PC-3 (cell line): ENCODE results near the gene ADGRF5. TPM values are rescaled to one million over a fixed set of nuclear protein-coding genes. Genes with fewer than 3 reads are reported as not detected.

Experiments used
- ATAC-seq: fragments of 200-7000 bp; cut with Tn5 transposase; 2 replicates; pipeline ENCODE4 v1.9.1; 2020; ENCODE audit warnings: mild to moderate bottlenecking, moderate library complexity
- BruUV-seq: library from RNA; stranded (reverse); fragments of 400-500 nt; replicated peaks from 2 replicates; lab custom pipeline; 2021; lab: Mats Ljungman, UMichigan
- CTCF ChIA-PET: fragments of 300-600 bp; sonication (Branson Sonifier 250); formaldehyde crosslinking; loops from one replicate; lab custom pipeline; 2022; ENCODE audit warnings: antibody characterized with exemption; lab: Charles Lee
- POLR2A ChIA-PET: fragments of 300-600 bp; sonication (Branson Sonifier 250); formaldehyde crosslinking; loops from one replicate; lab custom pipeline; 2022; ENCODE audit warnings: antibody characterized with exemption; ENCODE audit not compliant: unreplicated experiment; lab: Charles Lee
- DNase-seq: peaks from one replicate; pipeline ENCODE4 v3.0.0-alpha.2; 2015
- H2AFZ ChIP-seq: fragments of 300-600 bp; sonication (generic); 2 replicates; pipeline ENCODE4 v1.6.0; 2016; ENCODE audit warnings: antibody characterized with exemption, low read length
- H3F3A ChIP-seq: fragments of 300-600 bp; sonication (generic); one replicate; pipeline ENCODE4 v1.6.0; 2017; ENCODE audit warnings: antibody characterized with exemption, low read length, control low read depth, mild to moderate bottlenecking; ENCODE audit not compliant: unreplicated experiment
- H3K27ac ChIP-seq: fragments of 300-600 bp; sonication (generic); 2 replicates; pipeline ENCODE4 v1.5.1; 2016; ENCODE audit warnings: mild to moderate bottlenecking, low read length
- H3K27me3 ChIP-seq: fragments of 300-600 bp; sonication (generic); 2 replicates; pipeline ENCODE4 v1.6.1; 2016; ENCODE audit warnings: low read length, mixed read lengths
- H3K36me3 ChIP-seq: fragments of 300-600 bp; sonication (generic); 2 replicates; pipeline ENCODE4 v1.6.1; 2016; ENCODE audit warnings: low read depth, mixed run types, low read length, mixed read lengths
- H3K4me1 ChIP-seq: fragments of 300-600 bp; sonication (generic); 2 replicates; pipeline ENCODE4 v1.5.1; 2016; ENCODE audit warnings: low read length; ENCODE audit not compliant: insufficient read depth
- H3K4me2 ChIP-seq: fragments of 300-600 bp; sonication (generic); 2 replicates; pipeline ENCODE4 v1.6.0; 2016; ENCODE audit warnings: low read length
- H3K4me3 ChIP-seq: fragments of 300-600 bp; sonication (generic); 2 replicates; pipeline ENCODE4 v1.5.1; 2016; ENCODE audit warnings: mild to moderate bottlenecking, low read length, mixed read lengths
- H3K79me2 ChIP-seq: fragments of 300-600 bp; sonication (generic); 2 replicates; pipeline ENCODE4 v1.6.1; 2017; ENCODE audit warnings: low read length, mixed read lengths
- H3K9ac ChIP-seq: fragments of 300-600 bp; sonication (generic); 2 replicates; pipeline ENCODE4 v1.6.0; 2016; ENCODE audit warnings: mild to moderate bottlenecking, low read length
- H3K9me2 ChIP-seq: fragments of 300-600 bp; sonication (generic); replicated peaks from 2 replicates; pipeline ENCODE4 v1.6.1; 2016; ENCODE audit warnings: mixed run types, low read length, mixed read lengths
- H3K9me3 ChIP-seq: fragments of 300-600 bp; sonication (generic); 2 replicates; pipeline ENCODE4 v1.6.1; 2016; ENCODE audit warnings: low read length, mixed read lengths
- H4K20me1 ChIP-seq: fragments of 300-600 bp; sonication (generic); 2 replicates; pipeline ENCODE4 v1.6.1; 2016; ENCODE audit warnings: low read length, mixed read lengths
- CTCF ChIP-seq: fragments of 300-600 bp; sonication (generic); conservative IDR thresholded peaks from 2 replicates; pipeline ENCODE4 v1.5.1; 2017; ENCODE audit warnings: antibody characterized with exemption, low read depth, mild to moderate bottlenecking, low read length
- EZH2 ChIP-seq: fragments of 300-600 bp; sonication (generic); IDR thresholded peaks from one replicate; pipeline ENCODE4 v1.6.1; 2017; ENCODE audit warnings: antibody characterized with exemption, mild to moderate bottlenecking, low read length; ENCODE audit not compliant: unreplicated experiment
- EZH2phosphoT487 ChIP-seq: fragments of 300-600 bp; sonication (generic); IDR thresholded peaks from 2 replicates; pipeline ENCODE4 v1.6.1; 2018; ENCODE audit warnings: mild to moderate bottlenecking, antibody characterized with exemption, low read length, borderline replicate concordance
- intact Hi-C: fragments of 100-400 bp; cut with micrococcal nuclease; formaldehyde crosslinking; loops from 2 replicates; pipeline ENCODE4 v1.9.0; 2023
- total RNA-seq: library from RNA; depleted of rRNA; stranded (reverse); fragments of >200 nt; gene quantifications from 2 replicates; pipeline ENCODE4 v1.2.3, GENCODE V29; 2014

The ADGRF5 gene
- total RNA-seq, 1 experiment from 2014 or later, result 1.6 TPM

GRCh38 chr6:46933751-46934150 lies 12.0 kb upstream of the ADGRF5 start:
- intact Hi-C loops, result no loop called here
- no peaks in the 10 kb centered on the region for H3K27me3 ChIP-seq
- H3K9me3 ChIP-seq, result no peaks in the 10 kb centered on the region
- no peak for ATAC-seq
- no peak overlapping the region for H3K9ac ChIP-seq
- ChIA-PET CTCF (interaction anchor here (1.0 kb wide), 1 partner anchor 49 kb away, joined by 3 read pairs; no protein-coding TSS in a partner anchor), POLR2A (no interaction called here)
- H3F3A ChIP-seq, result no peaks in the 10 kb centered on the region
- no peaks in the 10 kb centered on the region for H3K9me2 ChIP-seq
- no peak overlapping the region for H3K4me3 ChIP-seq
- H2AFZ ChIP-seq, result no peak overlapping the region
- H3K4me1 ChIP-seq, result peaks cover 20% of the 10 kb centered on the region
- H3K4me2 ChIP-seq, result no peak overlapping the region
- H3K27ac ChIP-seq, result no peak overlapping the region
- H3K79me2 ChIP-seq, result no peaks in the 10 kb centered on the region
- TF ChIP-seq EZH2phosphoT487, result no peak
- TF ChIP-seq CTCF, result no peak
- no peak for TF ChIP-seq EZH2
- DNase-seq, result no peak
- BruUV-seq, result no TSS peak
- H4K20me1 ChIP-seq, result no peaks in the 10 kb centered on the region
- no peaks in the 10 kb centered on the region for H3K36me3 ChIP-seq

- ATAC-seq, result peak; percentile 48; the same call in 1 of the 2 replicates
- DNase-seq, result peak; percentile 71
- peak overlapping the region; percentile 8; the same call in 1 of the 2 replicates for H3K4me2 ChIP-seq
- no peaks in the 10 kb centered on the region for H3K9me3 ChIP-seq
- H3F3A ChIP-seq, result peaks cover 1% of the 10 kb centered on the region
- CTCF ChIA-PET, result interaction anchor here (1.0 kb wide), 1 partner anchor 50 kb away, joined by 3 read pairs; no protein-coding TSS in a partner anchor
- no peaks in the 10 kb centered on the region for H3K9me2 ChIP-seq
- H2AFZ ChIP-seq, result no peak overlapping the region
- H3K4me1 ChIP-seq, result peaks cover 28% of the 10 kb centered on the region
- no peaks in the 10 kb centered on the region for H3K79me2 ChIP-seq
- no peaks in the 10 kb centered on the region for H3K36me3 ChIP-seq
- intact Hi-C loops, result no loop called here
- no peak overlapping the region for H3K4me3 ChIP-seq
- TF ChIP-seq CTCF (no peak), EZH2 (no peak), EZH2phosphoT487 (no peak)
- no peaks in the 10 kb centered on the region for H4K20me1 ChIP-seq
- POLR2A ChIA-PET, result no interaction called here
- no TSS peak for BruUV-seq
- no peak overlapping the region for H3K27ac ChIP-seq
- no peaks in the 10 kb centered on the region for H3K27me3 ChIP-seq
- H3K9ac ChIP-seq, result no peak overlapping the region
Measured at GRCh38 chr6:46932526-46933319, 11.0 kb upstream of the ADGRF5 start.

- H4K20me1 ChIP-seq, result no peaks in the 10 kb centered on the region
- no TSS peak for BruUV-seq
- no peak for ATAC-seq
- ChIA-PET POLR2A (no interaction called here), CTCF (no interaction called here)
- no peak overlapping the region for H3K4me2 ChIP-seq
- no peaks in the 10 kb centered on the region for H3K9me3 ChIP-seq
- peaks cover 10% of the 10 kb centered on the region for H3F3A ChIP-seq
- intact Hi-C loops, result no loop called here
- no peak overlapping the region for H3K9ac ChIP-seq
- H3K4me1 ChIP-seq, result peaks cover 39% of the 10 kb centered on the region
- H3K79me2 ChIP-seq, result no peaks in the 10 kb centered on the region
- no peaks in the 10 kb centered on the region for H3K36me3 ChIP-seq
- H3K4me3 ChIP-seq, result no peak overlapping the region
- H3K27ac ChIP-seq, result no peak overlapping the region
- DNase-seq, result no peak
- no peak overlapping the region for H2AFZ ChIP-seq
- TF ChIP-seq EZH2 (no peak), EZH2phosphoT487 (no peak), CTCF (no peak)
- H3K9me2 ChIP-seq, result no peaks in the 10 kb centered on the region
- H3K27me3 ChIP-seq, result no peaks in the 10 kb centered on the region
Measured at GRCh38 chr6:46931416-46931815, 9.7 kb upstream of the ADGRF5 start.
